Left ventricle myocardium superior (tissue), 1 donor: ENCODE data around the gene SLC41A3. TPM values are rescaled to one million over a fixed set of nuclear protein-coding genes. Genes with fewer than 3 reads are reported as not detected.

Source experiments
- ATAC-seq: fragments of 200-7000 bp; cut with Tn5 transposase; one replicate; pipeline ENCODE4 v1.9.1; 2020; ENCODE audit warnings: mild to moderate bottlenecking, moderate library complexity
- DNase-seq: peaks from one replicate; pipeline ENCODE4 v3.0.0-alpha.2; 2020
- intact Hi-C: fragments of 100-400 bp; cut with micrococcal nuclease; formaldehyde crosslinking; loops from one replicate; pipeline ENCODE4 v1.11.0; 2022
- total RNA-seq: library from RNA; stranded (reverse); fragmentation: NEBNext Ultra II Directional; extraction: Animal tissue kit (Norgen Biotek cat#: 25700); gene quantifications from one replicate; pipeline ENCODE4 v1.2.1, GENCODE V29; 2021
- donor health status: DM: no; HTN: yes; CAD: no; lungs with severe emphysema.

Gene SLC41A3
- total RNA-seq, 1 donor from 2014 or later = 35.4 TPM

- DNase-seq = no peak
- intact Hi-C loops = no loop called here
- ATAC-seq = no peak
Measured at GRCh38 chr3:126063358-126063965, 20.5 kb downstream of the SLC41A3 start.

GRCh38 chr3:126061301-126062032 lies 22.5 kb downstream of the SLC41A3 start:
- ATAC-seq = no peak
- DNase-seq = no peak
- intact Hi-C loops = no loop called here

- no peak for DNase-seq
- intact Hi-C loops = no loop called here
- peak; percentile 7 for ATAC-seq
Measured at GRCh38 chr3:126060613-126061145, 23.2 kb downstream of the SLC41A3 start.

- peak; percentile 18 for ATAC-seq
- intact Hi-C loops = no loop called here
- peak; percentile 42 for DNase-seq
Measured at GRCh38 chr3:126058666-126059065, 25.3 kb downstream of the SLC41A3 start.

- DNase-seq = no peak
- intact Hi-C loops = no loop called here
- ATAC-seq = no peak
Measured at GRCh38 chr3:126057936-126058335, 26.0 kb downstream of the SLC41A3 start.

GRCh38 chr3:126057501-126057819 lies 26.5 kb downstream of the SLC41A3 start:
- no peak for DNase-seq
- ATAC-seq = no peak
- intact Hi-C loops = no loop called here

GRCh38 chr3:126056681-126057500 lies 27.0 kb downstream of the SLC41A3 start:
- ATAC-seq = peak; percentile 89
- peak; percentile 77 for DNase-seq
- intact Hi-C loops = no loop called here

- intact Hi-C loops = no loop called here
- no peak for DNase-seq
- ATAC-seq = no peak
Measured at GRCh38 chr3:126056088-126056487, 27.8 kb downstream of the SLC41A3 start.

- intact Hi-C loops = no loop called here
- DNase-seq (no peak), ATAC-seq (no peak)
Measured at GRCh38 chr3:126054870-126055269, 29.1 kb downstream of the SLC41A3 start.

GRCh38 chr3:126053949-126054569 lies 29.9 kb downstream of the SLC41A3 start:
- no peak for ATAC-seq
- intact Hi-C loops = no loop called here
- no peak for DNase-seq

- DNase-seq = no peak
- ATAC-seq = no peak
- intact Hi-C loops = no loop called here
Measured at GRCh38 chr3:126053513-126053912, 30.4 kb downstream of the SLC41A3 start.

GRCh38 chr3:126052196-126053058 lies 31.5 kb downstream of the SLC41A3 start:
- intact Hi-C loops = no loop called here
- no peak for ATAC-seq
- no peak for DNase-seq

GRCh38 chr3:126051741-126052140 lies 32.2 kb downstream of the SLC41A3 start:
- intact Hi-C loops = no loop called here
- no peak for ATAC-seq
- no peak for DNase-seq

- ATAC-seq (no peak), DNase-seq (no peak)
- intact Hi-C loops = no loop called here
Measured at GRCh38 chr3:126051234-126051633, 32.7 kb downstream of the SLC41A3 start.

- ATAC-seq (no peak), DNase-seq (no peak)
- intact Hi-C loops = no loop called here
Measured at GRCh38 chr3:126050626-126051025, 33.3 kb downstream of the SLC41A3 start.

GRCh38 chr3:126050050-126050392 lies 33.9 kb downstream of the SLC41A3 start:
- intact Hi-C loops = no loop called here
- DNase-seq = no peak
- no peak for ATAC-seq

- DNase-seq (no peak), ATAC-seq (no peak)
- intact Hi-C loops = no loop called here
Measured at GRCh38 chr3:126049289-126050049, 34.5 kb downstream of the SLC41A3 start.

- DNase-seq (no peak), ATAC-seq (no peak)
- intact Hi-C loops = no loop called here
Measured at GRCh38 chr3:126040386-126040785, 43.5 kb downstream of the SLC41A3 start.
